COR-L47 (cell line): Measurements from ENCODE around the gene GRIN2C.

ENCODE experiments used
- DNase-seq: peaks from one replicate; lab custom pipeline; 2025; lab: John Stamatoyannopoulos, UW

GRIN2C gene

GRCh38 chr17:74799097-74799496, 60.6 kb downstream of the GRIN2C start:
- no peak for DNase-seq

GRCh38 chr17:74798239-74798707, 61.4 kb downstream of the GRIN2C start:
- no peak for DNase-seq

GRCh38 chr17:74797824-74798223, 61.9 kb downstream of the GRIN2C start:
- DNase-seq, result no peak

GRCh38 chr17:74796866-74797265, 62.8 kb downstream of the GRIN2C start:
- DNase-seq, result no peak

GRCh38 chr17:74796211-74796610, 63.5 kb downstream of the GRIN2C start:
- no peak for DNase-seq

GRCh38 chr17:74795327-74796020, 64.2 kb downstream of the GRIN2C start:
- no peak for DNase-seq

GRCh38 chr17:74792586-74793105, 67.0 kb downstream of the GRIN2C start:
- DNase-seq, result no peak
